H9 (cell line): ENCODE measurements around the gene EYA4. TPM values are rescaled to one million over a fixed set of nuclear protein-coding genes. Genes with fewer than 3 reads are reported as not detected.

ENCODE experiments used
- DNase-seq: peaks from one replicate; pipeline ENCODE4 v3.0.0-alpha.2; 2017
- H2AFZ ChIP-seq: one replicate; pipeline ENCODE4 v1.6.1; 2013; ENCODE audit warnings: mild to moderate bottlenecking, low read length, control low read depth, moderate library complexity
- H2AK5ac ChIP-seq: 2 replicates; pipeline ENCODE4 v1.6.1; 2013; ENCODE audit warnings: low read length, control low read depth, mixed read lengths; ENCODE audit not compliant: insufficient read length
- H2BK120ac ChIP-seq: one replicate; pipeline ENCODE4 v1.6.1; 2013; ENCODE audit warnings: low read depth, mild to moderate bottlenecking, low read length, control low read depth, inconsistent platforms; ENCODE audit not compliant: poor library complexity, severe bottlenecking
- H2BK12ac ChIP-seq: 2 replicates; pipeline ENCODE4 v1.6.1; 2013; ENCODE audit warnings: low read length, control low read depth, mixed read lengths, low read depth; ENCODE audit not compliant: insufficient read length
- H2BK15ac ChIP-seq: 2 replicates; pipeline ENCODE4 v1.6.1; 2013; ENCODE audit warnings: low read depth, low read length, control low read depth
- H2BK20ac ChIP-seq: one replicate; pipeline ENCODE4 v1.6.1; 2013; ENCODE audit warnings: low read depth, mild to moderate bottlenecking, low read length, control low read depth, inconsistent platforms; ENCODE audit not compliant: poor library complexity, severe bottlenecking
- H2BK5ac ChIP-seq: 2 replicates; pipeline ENCODE4 v1.6.1; 2013; ENCODE audit warnings: low read length, control low read depth, mixed read lengths; ENCODE audit not compliant: insufficient read length
- H3K14ac ChIP-seq: 2 replicates; pipeline ENCODE4 v1.6.1; 2013; ENCODE audit warnings: low read length, control low read depth; ENCODE audit not compliant: insufficient read depth
- H3K18ac ChIP-seq: 2 replicates; pipeline ENCODE4 v1.6.1; 2013; ENCODE audit warnings: low read depth, mild to moderate bottlenecking, mixed read lengths, low read length, control low read depth; ENCODE audit not compliant: insufficient read length
- H3K23ac ChIP-seq: 2 replicates; pipeline ENCODE4 v1.6.1; 2013; ENCODE audit warnings: low read length, control low read depth, mixed read lengths, low read depth; ENCODE audit not compliant: insufficient read length
- H3K23me2 ChIP-seq: 2 replicates; pipeline ENCODE4 v1.6.1; 2013; ENCODE audit warnings: low read depth, mild to moderate bottlenecking, mixed read lengths, low read length, control low read depth; ENCODE audit not compliant: insufficient read length, poor library complexity, severe bottlenecking
- H3K27ac ChIP-seq: 2 replicates; pipeline ENCODE4 v1.5.1; 2013; ENCODE audit warnings: low read length, control low read depth, mixed read lengths, low read depth; ENCODE audit not compliant: insufficient read length
- H3K27me3 ChIP-seq: 2 replicates; pipeline ENCODE4 v1.6.1; 2013; ENCODE audit warnings: low read length, control low read depth, inconsistent platforms; ENCODE audit not compliant: insufficient read depth
- H3K4ac ChIP-seq: 2 replicates; pipeline ENCODE4 v1.6.1; 2013; ENCODE audit warnings: low read depth, mild to moderate bottlenecking, control low read depth, inconsistent platforms, low read length, moderate library complexity
- H3K4me1 ChIP-seq: 2 replicates; pipeline ENCODE4 v1.6.1; 2013; ENCODE audit warnings: low read length, control low read depth, inconsistent platforms; ENCODE audit not compliant: insufficient read depth
- H3K4me2 ChIP-seq: 2 replicates; pipeline ENCODE4 v1.6.1; 2013; ENCODE audit warnings: low read length, control low read depth, mixed read lengths; ENCODE audit not compliant: insufficient read length, insufficient read depth
- H3K56ac ChIP-seq: 2 replicates; pipeline ENCODE4 v1.6.1; 2013; ENCODE audit warnings: low read depth, mild to moderate bottlenecking, mixed read lengths, low read length, control low read depth; ENCODE audit not compliant: insufficient read length
- H3K79me1 ChIP-seq: 2 replicates; pipeline ENCODE4 v1.6.1; 2013; ENCODE audit warnings: low read depth, mild to moderate bottlenecking, moderate library complexity, low read length, control low read depth, inconsistent platforms; ENCODE audit not compliant: insufficient read depth, poor library complexity, severe bottlenecking
- H3K79me2 ChIP-seq: 2 replicates; pipeline ENCODE4 v1.6.1; 2013; ENCODE audit warnings: low read length, control low read depth, inconsistent platforms; ENCODE audit not compliant: insufficient read depth
- H3K9ac ChIP-seq: 2 replicates; pipeline ENCODE4 v1.6.1; 2013; ENCODE audit warnings: low read length, control low read depth, mixed read lengths; ENCODE audit not compliant: insufficient read length; ENCODE audit errors: extremely low read depth
- H3K9me3 ChIP-seq: one replicate; pipeline ENCODE4 v1.6.1; 2013; ENCODE audit warnings: low read depth, low read length, inconsistent platforms; ENCODE audit not compliant: control insufficient read depth
- H3T11ph ChIP-seq: one replicate; pipeline ENCODE4 v1.6.1; 2013; ENCODE audit warnings: mild to moderate bottlenecking, low read length, control low read depth, inconsistent platforms
- H4K20me1 ChIP-seq: one replicate; pipeline ENCODE4 v1.6.1; 2013; ENCODE audit not compliant: control insufficient read depth, insufficient read length, insufficient read depth
- H4K5ac ChIP-seq: 2 replicates; pipeline ENCODE4 v1.6.1; 2013; ENCODE audit warnings: low read depth, mild to moderate bottlenecking, mixed read lengths, low read length, control low read depth; ENCODE audit not compliant: insufficient read length
- H4K8ac ChIP-seq: replicated peaks from 2 replicates; pipeline ENCODE4 v1.6.1; 2013; ENCODE audit warnings: low read length, control low read depth, mixed read lengths, low read depth; ENCODE audit not compliant: insufficient read length
- H4K91ac ChIP-seq: 2 replicates; pipeline ENCODE4 v1.6.1; 2013; ENCODE audit warnings: low read depth, mild to moderate bottlenecking, moderate library complexity, mixed read lengths, low read length, control low read depth; ENCODE audit not compliant: insufficient read length
- H3K27ac Mint-ChIP-seq, 3 experiments: 2 replicates in 2 of 3; 3 replicates in 1 of 3; pipeline ENCODE4 v1.8.0; 2020 to 2021; ENCODE audit warnings: mixed read lengths in 3 of 3, mild to moderate bottlenecking in 1 of 3, moderate library complexity in 1 of 3
- H3K27me3 Mint-ChIP-seq: 2 replicates; pipeline ENCODE4 v1.8.0; 2021; ENCODE audit warnings: low read depth, mild to moderate bottlenecking, moderate library complexity, mixed read lengths
- H3K36me3 Mint-ChIP-seq, 3 experiments: 2 replicates in 2 of 3; 3 replicates in 1 of 3; pipeline ENCODE4 v1.8.0; 2020 to 2021; ENCODE audit warnings: low read depth in 3 of 3, mixed read lengths in 3 of 3; ENCODE audit not compliant: insufficient read depth in 1 of 3
- H3K4me1 Mint-ChIP-seq, 2 experiments: 2 replicates each; pipeline ENCODE4 v1.8.0; 2020; ENCODE audit warnings: mixed read lengths in 2 of 2
- H3K4me3 Mint-ChIP-seq, 2 experiments: 2 replicates in 1 of 2; 3 replicates in 1 of 2; pipeline ENCODE4 v1.8.0; 2020 to 2021; ENCODE audit warnings: mild to moderate bottlenecking in 2 of 2, mixed read lengths in 2 of 2, moderate library complexity in 1 of 2
- H3K9me3 Mint-ChIP-seq, 2 experiments: 2 replicates in 1 of 2; 3 replicates in 1 of 2; pipeline ENCODE4 v1.8.0; 2020; ENCODE audit warnings: mild to moderate bottlenecking in 2 of 2, mixed read lengths in 2 of 2, moderate library complexity in 1 of 2
- WGBS: extraction: QIAGEN DNeasy Blood & Tissue Kit; methylation state at CpG from one replicate; pipeline ENCODE4 v1.1.7; 2013; ENCODE audit warnings: missing lambda C conversion rate, low lambda C conversion rate, mixed read lengths; ENCODE audit not compliant: insufficient read length; ENCODE audit errors: extremely low coverage; 5-methylcytosine and 5-hydroxymethylcytosine counted together
- total RNA-seq: library from RNA; stranded (reverse); gene quantifications from 2 replicates; pipeline ENCODE4 v1.2.1, GENCODE V29; 2021
- TF ChIP-seq, protein P1 (sequence below): fragments of 200-600 bp; sonication (generic); conservative IDR thresholded peaks from 3 replicates; pipeline ENCODE4 v1.8.0; 2021; ENCODE audit warnings: antibody characterized with exemption, mild to moderate bottlenecking

Gene EYA4
- total RNA-seq, 1 experiment from 2014 or later, result 0.26 TPM

DNA sequence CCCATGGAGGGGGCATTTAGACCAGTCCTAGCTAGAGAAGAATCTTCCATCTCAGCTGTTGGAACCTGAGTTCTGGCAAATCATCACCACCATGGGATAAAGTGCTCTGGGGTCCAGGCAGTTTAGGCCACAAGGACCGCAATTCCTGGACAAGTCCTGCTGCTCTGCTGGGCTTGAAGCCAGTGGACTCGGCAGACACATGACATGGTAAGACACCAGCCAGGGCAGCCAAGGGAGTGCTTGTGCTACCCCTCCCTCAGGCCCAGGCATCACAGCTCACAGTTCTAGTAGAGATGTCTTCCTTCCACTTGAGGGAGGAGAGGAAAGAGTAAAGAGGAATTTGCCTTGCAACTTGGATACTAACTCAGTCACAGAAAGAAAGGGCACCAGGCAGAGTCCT is 246.0 kb downstream of the EYA4 start:
- Histone ChIP-seq H3K9me3 (no peaks in the 10 kb centered on the region), H4K91ac (no peak overlapping the region), H2BK15ac (no peak overlapping the region), H4K20me1 (no peaks in the 10 kb centered on the region), H3K27me3 (no peaks in the 10 kb centered on the region), H3K4me1 (no peaks in the 10 kb centered on the region), H2BK120ac (no peak overlapping the region), H2BK12ac (no peak overlapping the region), H3K79me2 (no peaks in the 10 kb centered on the region), H4K8ac (no peak overlapping the region), H3K4ac (no peak overlapping the region), H3T11ph (no peak overlapping the region), H2AK5ac (no peak overlapping the region), H3K4me2 (no peak overlapping the region), H2AFZ (no peak overlapping the region), H3K27ac (no peak overlapping the region), H2BK20ac (no peak overlapping the region), H3K18ac (no peak overlapping the region), H3K79me1 (no peaks in the 10 kb centered on the region), H3K23ac (no peak overlapping the region), H3K14ac (no peak overlapping the region), H3K23me2 (no peaks in the 10 kb centered on the region), H3K9ac (no peak overlapping the region), H3K56ac (no peak overlapping the region), H2BK5ac (no peak overlapping the region), H4K5ac (no peak overlapping the region)
- Mint-ChIP-seq H3K4me1 (no peaks in the 10 kb centered on the region), H3K27ac (no peak overlapping the region), H3K4me3 (no peak overlapping the region), H3K9me3 (no peaks in the 10 kb centered on the region; a peak in 1 of 5 replicates), H3K36me3 (no peaks in the 10 kb centered on the region), H3K27me3 (no peaks in the 10 kb centered on the region)
- DNase-seq, result no peak
- TF ChIP-seq, protein P1, sequence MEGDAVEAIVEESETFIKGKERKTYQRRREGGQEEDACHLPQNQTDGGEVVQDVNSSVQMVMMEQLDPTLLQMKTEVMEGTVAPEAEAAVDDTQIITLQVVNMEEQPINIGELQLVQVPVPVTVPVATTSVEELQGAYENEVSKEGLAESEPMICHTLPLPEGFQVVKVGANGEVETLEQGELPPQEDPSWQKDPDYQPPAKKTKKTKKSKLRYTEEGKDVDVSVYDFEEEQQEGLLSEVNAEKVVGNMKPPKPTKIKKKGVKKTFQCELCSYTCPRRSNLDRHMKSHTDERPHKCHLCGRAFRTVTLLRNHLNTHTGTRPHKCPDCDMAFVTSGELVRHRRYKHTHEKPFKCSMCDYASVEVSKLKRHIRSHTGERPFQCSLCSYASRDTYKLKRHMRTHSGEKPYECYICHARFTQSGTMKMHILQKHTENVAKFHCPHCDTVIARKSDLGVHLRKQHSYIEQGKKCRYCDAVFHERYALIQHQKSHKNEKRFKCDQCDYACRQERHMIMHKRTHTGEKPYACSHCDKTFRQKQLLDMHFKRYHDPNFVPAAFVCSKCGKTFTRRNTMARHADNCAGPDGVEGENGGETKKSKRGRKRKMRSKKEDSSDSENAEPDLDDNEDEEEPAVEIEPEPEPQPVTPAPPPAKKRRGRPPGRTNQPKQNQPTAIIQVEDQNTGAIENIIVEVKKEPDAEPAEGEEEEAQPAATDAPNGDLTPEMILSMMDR, result no peak
- no CpG with 5 or more reads among the region's 2 CpGs for WGBS
